DOHH2 (cell line): ENCODE data around the gene LAPTM4A.

ENCODE experiments used
- H3F3A ChIP-seq: fragments of 200-600 bp; sonication (generic), shearing (Covaris generic); 2 replicates; pipeline ENCODE4 v1.6.0; 2016; ENCODE audit warnings: antibody characterized with exemption, mild to moderate bottlenecking; ENCODE audit not compliant: control insufficient read depth, insufficient read depth
- H3K27ac ChIP-seq: fragments of 200-600 bp; sonication (generic); 2 replicates; pipeline ENCODE4 v1.5.1; 2014; ENCODE audit warnings: low read depth, mild to moderate bottlenecking, low read length, moderate library complexity
- H3K27me3 ChIP-seq: fragments of 200-600 bp; sonication (generic); 2 replicates; pipeline ENCODE4 v1.6.1; 2014; ENCODE audit warnings: mild to moderate bottlenecking, low read length, mixed read lengths; ENCODE audit not compliant: control insufficient read depth
- H3K36me3 ChIP-seq: fragments of 200-600 bp; sonication (generic); 2 replicates; pipeline ENCODE4 v1.6.1; 2014; ENCODE audit warnings: mild to moderate bottlenecking, low read length, moderate library complexity, mixed read lengths; ENCODE audit not compliant: control insufficient read depth
- H3K4me1 ChIP-seq: fragments of 200-600 bp; sonication (generic); 2 replicates; pipeline ENCODE4 v1.6.1; 2014; ENCODE audit warnings: mild to moderate bottlenecking, low read length, mixed read lengths; ENCODE audit not compliant: control insufficient read depth
- H3K4me2 ChIP-seq: fragments of 200-600 bp; sonication (generic); 2 replicates; pipeline ENCODE4 v1.6.0; 2014; ENCODE audit warnings: mild to moderate bottlenecking, low read length, moderate library complexity
- H3K4me3 ChIP-seq: fragments of 200-600 bp; sonication (generic); 2 replicates; pipeline ENCODE4 v1.5.1; 2014; ENCODE audit warnings: mild to moderate bottlenecking, low read length, mixed read lengths
- H3K79me2 ChIP-seq: fragments of 200-600 bp; sonication (generic); 2 replicates; pipeline ENCODE4 v1.6.1; 2014; ENCODE audit warnings: mild to moderate bottlenecking, low read length, mixed read lengths; ENCODE audit not compliant: control insufficient read depth
- H3K9me2 ChIP-seq: fragments of 200-600 bp; sonication (generic); replicated peaks from 2 replicates; pipeline ENCODE4 v1.6.1; 2014; ENCODE audit warnings: mild to moderate bottlenecking, low read length, mixed read lengths; ENCODE audit not compliant: control insufficient read depth
- H3K9me3 ChIP-seq: fragments of 200-600 bp; sonication (generic); 2 replicates; pipeline ENCODE4 v1.6.1; 2014; ENCODE audit warnings: antibody characterized with exemption, low read length, mixed read lengths; ENCODE audit not compliant: control insufficient read depth, insufficient read depth
- H4K20me1 ChIP-seq: fragments of 200-600 bp; sonication (generic); 2 replicates; pipeline ENCODE4 v1.6.0; 2014; ENCODE audit warnings: low read depth, mild to moderate bottlenecking, antibody characterized with exemption, low read length, moderate library complexity; ENCODE audit not compliant: control insufficient read depth, insufficient read depth
- CTCF ChIP-seq: fragments of 200-600 bp; sonication (generic); IDR thresholded peaks from one replicate; pipeline ENCODE4 v1.5.1; 2014; ENCODE audit warnings: antibody characterized with exemption, mild to moderate bottlenecking, low read depth, low read length; ENCODE audit not compliant: poor library complexity, severe bottlenecking
- EZH2phosphoT487 ChIP-seq: fragments of 200-600 bp; sonication (generic); IDR thresholded peaks from 2 replicates; pipeline ENCODE4 v1.6.1; 2017; ENCODE audit warnings: borderline replicate concordance, mild to moderate bottlenecking, antibody characterized with exemption, low read length, moderate library complexity, mixed read lengths

LAPTM4A gene

GRCh38 chr2:20040489-20041172 lies 10.8 kb downstream of the LAPTM4A start:
- TF ChIP-seq CTCF (no peak), EZH2phosphoT487 (no peak)
- Histone ChIP-seq H3F3A (no peaks in the 10 kb centered on the region; the same call in 1 of the 2 replicates), H3K4me3 (no peak overlapping the region), H4K20me1 (no peaks in the 10 kb centered on the region), H3K27ac (no peak overlapping the region), H3K36me3 (peaks cover 54% of the 10 kb centered on the region), H3K79me2 (peaks cover 43% of the 10 kb centered on the region), H3K4me2 (no peak overlapping the region), H3K4me1 (peaks cover 16% of the 10 kb centered on the region), H3K9me2 (no peaks in the 10 kb centered on the region), H3K27me3 (no peaks in the 10 kb centered on the region), H3K9me3 (no peaks in the 10 kb centered on the region)

- Histone ChIP-seq H3K79me2 (peaks cover 15% of the 10 kb centered on the region), H3F3A (no peaks in the 10 kb centered on the region; the same call in 1 of the 2 replicates), H3K9me3 (no peaks in the 10 kb centered on the region), H3K27me3 (no peaks in the 10 kb centered on the region), H3K9me2 (no peaks in the 10 kb centered on the region), H3K4me3 (no peak overlapping the region), H3K36me3 (peaks cover 76% of the 10 kb centered on the region), H4K20me1 (no peaks in the 10 kb centered on the region), H3K4me1 (peaks cover 16% of the 10 kb centered on the region), H3K27ac (no peak overlapping the region), H3K4me2 (no peak overlapping the region)
- TF ChIP-seq CTCF: no peak
- no peak for TF ChIP-seq EZH2phosphoT487
These were observed 13.8 kb downstream of the LAPTM4A start for GRCh38 chr2:20037660-20038059.

- peak overlapping the region; percentile 6; the same call in 1 of the 2 replicates for H3K4me3 ChIP-seq
- H3K27me3 ChIP-seq: no peaks in the 10 kb centered on the region
- H3F3A ChIP-seq: no peaks in the 10 kb centered on the region; the same call in 1 of the 2 replicates
- no peaks in the 10 kb centered on the region for H3K9me2 ChIP-seq
- no peaks in the 10 kb centered on the region for H4K20me1 ChIP-seq
- no peaks in the 10 kb centered on the region; the same call in 1 of the 2 replicates for H3K79me2 ChIP-seq
- H3K4me2 ChIP-seq: peak overlapping the region; percentile 43
- H3K27ac ChIP-seq: peak overlapping the region; percentile 25
- H3K9me3 ChIP-seq: no peaks in the 10 kb centered on the region
- H3K4me1 ChIP-seq: peaks cover 16% of the 10 kb centered on the region
- TF ChIP-seq CTCF: no peak
- TF ChIP-seq EZH2phosphoT487: no peak
- H3K36me3 ChIP-seq: peaks cover 88% of the 10 kb centered on the region
These were observed 15.3 kb downstream of the LAPTM4A start for GRCh38 chr2:20035955-20036666.
